Measurements from ENCODE around the gene KAZN. TPM values are rescaled to one million over a fixed set of nuclear protein-coding genes. Genes with fewer than 3 reads are reported as not detected.

KAZN gene
- total and polyA plus RNA-seq, 2 of the 8 experiments (the other 6 are each of a cell fraction or from before 2014, with no cell fraction given), result 3.7 to 11.8 TPM

DNA sequence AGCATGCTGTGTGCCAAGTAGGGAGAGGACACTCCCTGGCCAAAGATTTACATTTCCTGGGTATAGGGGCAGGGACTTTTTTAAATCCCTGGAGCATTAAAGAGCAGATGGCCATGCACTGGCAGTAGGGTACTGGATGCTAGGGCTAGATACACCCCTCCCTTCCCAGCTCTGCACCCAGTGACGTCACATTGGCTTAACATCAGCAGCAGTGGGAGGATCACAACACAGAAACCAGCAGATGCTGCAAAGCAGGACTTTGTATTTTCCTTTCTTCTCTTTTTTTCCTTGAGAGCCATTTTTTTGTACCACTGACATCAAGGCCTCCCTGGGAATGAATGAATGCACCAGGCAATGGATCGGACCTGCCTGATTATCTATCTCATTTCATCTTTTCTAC, 243.0 kb downstream of the KAZN start:
- WGBS, 2 experiments (ENCODE audit: extremely low coverage in 1 of 2, insufficient coverage in 1 of 2, insufficient read length in 1 of 2, insufficient replicate concordance in 2 of 2, low coverage in 1 of 2, low lambda C conversion rate in 2 of 2, missing lambda C conversion rate in 1 of 2), result 100% methylated on average over 2 of the region's 2 CpGs; no CpG with 5 or more reads in 1 of the 2 experiments
- no peak overlapping the region for H3K18ac ChIP-seq (ENCODE audit: extremely low read depth, low read length)
- no peak overlapping the region for H4K8ac ChIP-seq (ENCODE audit: extremely low read depth, insufficient read depth, low read length)
- H3K79me2 ChIP-seq (ENCODE audit: control insufficient read depth in 1 of 2, insufficient read depth in 2 of 2, low read length in 2 of 2), result 0 out of 4 replicates have a peak, but pooled peaks cover 0 to 3% of the 10 kb centered on the region in 2 experiments
- no peaks in the 10 kb centered on the region for H3K36me3 ChIP-seq (ENCODE audit: control insufficient read depth in 2 of 4, insufficient read depth in 4 of 4, low read length in 3 of 4)
- H3K27ac ChIP-seq (ENCODE audit: low read depth, low read length), result no peak overlapping the region
- H2BK15ac ChIP-seq (ENCODE audit: low read length), result no peak overlapping the region
- H4K20me1 ChIP-seq (replicated peaks in 1 of 2; ENCODE audit: control insufficient read depth in 1 of 2, insufficient read depth in 2 of 2, low read length in 2 of 2), result no peaks in the 10 kb centered on the region
- H3K14ac ChIP-seq (ENCODE audit: insufficient read length), result no peak overlapping the region
- no peak overlapping the region for H3K9ac ChIP-seq (replicated peaks in 1 of 4; ENCODE audit: extremely low read depth in 1 of 4, low read depth in 3 of 4, low read length in 3 of 4)
- TF ChIP-seq SAP30 (IDR thresholded peaks at IDR 0.05; ENCODE audit: insufficient read depth, insufficient replicate concordance, low read length) (no peak), TEAD4 (IDR thresholded peaks at IDR 0.05; ENCODE audit: low read depth, low read length) (no peak), RNF2 (IDR thresholded peaks at IDR 0.05; ENCODE audit: borderline replicate concordance, low read depth, low read length, missing control alignments, poor library complexity, severe bottlenecking) (no peak), SIX5 (IDR thresholded peaks at IDR 0.05; ENCODE audit: low read depth, low read length) (no peak)
- TF ChIP-seq, protein P1, sequence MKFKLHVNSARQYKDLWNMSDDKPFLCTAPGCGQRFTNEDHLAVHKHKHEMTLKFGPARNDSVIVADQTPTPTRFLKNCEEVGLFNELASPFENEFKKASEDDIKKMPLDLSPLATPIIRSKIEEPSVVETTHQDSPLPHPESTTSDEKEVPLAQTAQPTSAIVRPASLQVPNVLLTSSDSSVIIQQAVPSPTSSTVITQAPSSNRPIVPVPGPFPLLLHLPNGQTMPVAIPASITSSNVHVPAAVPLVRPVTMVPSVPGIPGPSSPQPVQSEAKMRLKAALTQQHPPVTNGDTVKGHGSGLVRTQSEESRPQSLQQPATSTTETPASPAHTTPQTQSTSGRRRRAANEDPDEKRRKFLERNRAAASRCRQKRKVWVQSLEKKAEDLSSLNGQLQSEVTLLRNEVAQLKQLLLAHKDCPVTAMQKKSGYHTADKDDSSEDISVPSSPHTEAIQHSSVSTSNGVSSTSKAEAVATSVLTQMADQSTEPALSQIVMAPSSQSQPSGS (IDR thresholded peaks at IDR 0.05; ENCODE audit: low read length), result no peak
- no peaks in the 10 kb centered on the region for H3K4me1 ChIP-seq (replicated peaks in 1 of 4; ENCODE audit: control insufficient read depth in 3 of 4, insufficient read depth in 4 of 4, low read length in 3 of 4)
- no peak overlapping the region for H2BK120ac ChIP-seq (replicated peaks; ENCODE audit: low read depth, low read length)
- H3K23me2 ChIP-seq (ENCODE audit: low read depth, low read length), result peaks cover 9% of the 10 kb centered on the region; the same call in 1 of the 2 replicates
- no peak overlapping the region for H2BK5ac ChIP-seq (ENCODE audit: low read depth, low read length)
- H3K4me3 ChIP-seq (ENCODE audit: extremely low read depth in 1 of 4, insufficient read depth in 2 of 4, low read depth in 3 of 4, low read length in 4 of 4), result no peak overlapping the region
- H4K91ac ChIP-seq (replicated peaks; ENCODE audit: insufficient read length, low read length), result no peak overlapping the region
- no peak overlapping the region for H3K4me2 ChIP-seq (ENCODE audit: insufficient read depth in 1 of 2, low read depth in 2 of 2, low read length in 2 of 2)
- H2BK12ac ChIP-seq (ENCODE audit: low read depth, low read length), result no peak overlapping the region
- no peak for FAIRE-seq
- DNase-seq (ENCODE audit: low read depth in 1 of 2, low spot score in 2 of 2), result no peak
- H3K56ac ChIP-seq (replicated peaks; ENCODE audit: insufficient read length, low read depth, low read length), result no peak overlapping the region
- ChIA-PET POLR2A (ENCODE audit: partially characterized antibody) (no interaction called here), CTCF (ENCODE audit: partially characterized antibody) (no interaction called here)
- H3K79me1 ChIP-seq (ENCODE audit: low read depth, low read length), result no peaks in the 10 kb centered on the region
- no peaks in the 10 kb centered on the region for H3K27me3 ChIP-seq (replicated peaks in 1 of 4; ENCODE audit: control insufficient read depth in 3 of 4, extremely low read depth in 1 of 4, insufficient read depth in 3 of 4, low read length in 3 of 4)
- H3K23ac ChIP-seq (ENCODE audit: insufficient read length), result no peak overlapping the region
- no peak overlapping the region for H2AK5ac ChIP-seq (ENCODE audit: low read depth, low read length)
- H3K9me3 ChIP-seq (ENCODE audit: insufficient read depth in 2 of 2, low read depth in 1 of 2, low read length in 1 of 2), result peaks cover 10 to 13% of the 10 kb centered on the region in 2 experiments
- H3K4ac ChIP-seq (replicated peaks; ENCODE audit: insufficient read length, low read depth, low read length), result no peak overlapping the region
- H4K5ac ChIP-seq (ENCODE audit: insufficient read length, low read depth, low read length), result no peak overlapping the region
- no peak overlapping the region for H2AFZ ChIP-seq (ENCODE audit: low read length)
- no peak overlapping the region for H2BK20ac ChIP-seq (ENCODE audit: low read length)
